Subcutaneous adipose tissue (tissue), 4 donors: ENCODE measurements around the gene CD58. TPM values are rescaled to one million over a fixed set of nuclear protein-coding genes. Genes with fewer than 3 reads are reported as not detected.

ENCODE experiments used
- total RNA-seq, 4 donors: library from RNA; depleted of rRNA; stranded (reverse); fragments of >200 nt; gene quantifications; one replicate each; pipeline ENCODE4 v1.1.0, GENCODE V29; 2016
- TF ChIP-seq, protein P1 (sequence below): fragments of 450-650 bp; IDR thresholded peaks from one replicate; pipeline ENCODE4 v1.5.1; 2016; ENCODE audit warnings: low read depth, mild to moderate bottlenecking, control low read depth, antibody characterized with exemption, moderate library complexity

CD58 gene
- total RNA-seq, 4 donors from 2014 or later, result 33.9 to 53.8 (median 43.0) TPM

DNA sequence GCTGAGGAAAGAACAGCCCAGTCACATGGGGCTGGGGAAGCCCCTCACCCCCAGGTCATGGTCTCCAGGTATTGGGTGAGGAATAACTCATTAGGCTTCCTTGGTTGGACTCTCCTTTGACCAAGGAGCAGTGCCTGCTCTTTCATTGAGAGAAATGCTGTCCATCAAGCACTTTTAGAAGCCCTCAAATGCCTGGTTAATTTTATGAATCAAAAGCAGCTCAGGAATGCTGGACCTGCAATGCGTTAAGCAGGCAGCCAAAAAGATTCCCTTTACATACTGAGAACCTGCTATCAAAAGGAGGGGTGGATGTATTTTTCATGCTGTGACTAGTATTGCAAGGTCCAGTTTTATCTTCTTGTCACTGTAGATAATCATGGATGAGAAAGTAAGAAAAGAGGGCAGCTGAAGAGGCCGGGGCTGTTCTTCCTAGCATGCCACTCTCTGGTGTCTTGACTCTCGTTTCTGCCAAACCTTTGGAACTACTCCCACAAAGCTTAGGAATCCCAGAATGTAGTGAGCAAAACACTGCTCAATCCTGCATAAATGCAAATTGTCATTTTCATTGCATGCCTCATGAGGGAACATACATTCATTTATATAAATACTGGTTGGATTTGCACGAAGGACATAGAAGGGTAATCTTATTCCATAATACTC, 2.1 kb upstream of the CD58 start:
- TF ChIP-seq, protein P1, sequence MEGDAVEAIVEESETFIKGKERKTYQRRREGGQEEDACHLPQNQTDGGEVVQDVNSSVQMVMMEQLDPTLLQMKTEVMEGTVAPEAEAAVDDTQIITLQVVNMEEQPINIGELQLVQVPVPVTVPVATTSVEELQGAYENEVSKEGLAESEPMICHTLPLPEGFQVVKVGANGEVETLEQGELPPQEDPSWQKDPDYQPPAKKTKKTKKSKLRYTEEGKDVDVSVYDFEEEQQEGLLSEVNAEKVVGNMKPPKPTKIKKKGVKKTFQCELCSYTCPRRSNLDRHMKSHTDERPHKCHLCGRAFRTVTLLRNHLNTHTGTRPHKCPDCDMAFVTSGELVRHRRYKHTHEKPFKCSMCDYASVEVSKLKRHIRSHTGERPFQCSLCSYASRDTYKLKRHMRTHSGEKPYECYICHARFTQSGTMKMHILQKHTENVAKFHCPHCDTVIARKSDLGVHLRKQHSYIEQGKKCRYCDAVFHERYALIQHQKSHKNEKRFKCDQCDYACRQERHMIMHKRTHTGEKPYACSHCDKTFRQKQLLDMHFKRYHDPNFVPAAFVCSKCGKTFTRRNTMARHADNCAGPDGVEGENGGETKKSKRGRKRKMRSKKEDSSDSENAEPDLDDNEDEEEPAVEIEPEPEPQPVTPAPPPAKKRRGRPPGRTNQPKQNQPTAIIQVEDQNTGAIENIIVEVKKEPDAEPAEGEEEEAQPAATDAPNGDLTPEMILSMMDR, result no peak

DNA sequence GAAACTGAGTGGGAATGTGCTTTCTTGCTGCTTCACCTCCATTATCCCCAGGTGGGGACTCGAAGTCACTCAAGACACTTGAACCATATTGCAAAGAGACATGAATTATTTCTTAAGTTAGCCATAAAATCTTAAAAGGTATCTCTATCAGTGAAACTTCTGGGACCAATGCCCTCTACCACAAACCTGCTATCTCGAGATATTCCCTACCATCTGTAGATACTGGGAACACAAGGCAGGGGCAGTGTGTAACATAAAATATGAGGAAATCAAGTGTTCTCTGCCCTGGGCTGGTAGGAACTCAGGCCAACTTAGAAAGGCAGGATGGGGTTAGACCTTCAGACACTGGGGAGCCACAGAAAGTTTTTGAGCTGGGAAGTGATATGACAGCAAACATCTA, 1.3 kb upstream of the CD58 start:
- TF ChIP-seq, protein P1, result no peak

DNA sequence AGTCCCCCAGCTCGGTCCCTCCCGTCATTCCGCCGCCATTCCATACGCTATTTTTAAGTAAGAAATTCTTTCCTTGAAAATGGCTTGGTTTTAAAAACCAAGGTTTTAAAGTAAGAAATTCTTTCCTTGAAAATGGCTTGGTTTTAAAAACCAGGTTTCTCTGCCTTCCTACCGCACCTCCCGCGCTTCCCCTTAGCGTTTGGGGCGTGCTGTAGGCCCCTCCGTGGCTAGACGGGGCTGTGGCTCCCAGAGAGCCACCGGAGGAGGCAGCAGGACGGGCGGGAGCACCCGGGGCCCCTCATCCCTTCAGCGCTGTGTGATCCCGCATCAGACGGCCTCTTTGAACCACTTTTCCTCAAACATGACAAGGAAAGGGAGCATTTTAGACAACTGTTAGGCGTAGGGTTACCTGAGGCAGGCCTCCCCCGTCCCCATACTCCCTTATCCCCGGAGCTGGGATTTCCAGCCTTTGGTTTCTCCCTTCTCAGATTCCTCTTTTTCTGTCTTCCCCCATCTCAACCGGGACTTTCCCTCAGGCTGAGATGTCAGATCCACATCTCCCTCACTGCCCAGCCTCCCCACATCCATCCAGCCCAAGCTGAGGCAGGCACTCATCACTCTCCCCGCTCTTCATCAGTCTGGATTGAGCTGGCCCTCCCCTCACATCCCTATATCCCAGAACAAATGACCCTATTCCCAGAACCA, 541 bp upstream of the CD58 start:
- TF ChIP-seq, protein P1, result no peak

DNA sequence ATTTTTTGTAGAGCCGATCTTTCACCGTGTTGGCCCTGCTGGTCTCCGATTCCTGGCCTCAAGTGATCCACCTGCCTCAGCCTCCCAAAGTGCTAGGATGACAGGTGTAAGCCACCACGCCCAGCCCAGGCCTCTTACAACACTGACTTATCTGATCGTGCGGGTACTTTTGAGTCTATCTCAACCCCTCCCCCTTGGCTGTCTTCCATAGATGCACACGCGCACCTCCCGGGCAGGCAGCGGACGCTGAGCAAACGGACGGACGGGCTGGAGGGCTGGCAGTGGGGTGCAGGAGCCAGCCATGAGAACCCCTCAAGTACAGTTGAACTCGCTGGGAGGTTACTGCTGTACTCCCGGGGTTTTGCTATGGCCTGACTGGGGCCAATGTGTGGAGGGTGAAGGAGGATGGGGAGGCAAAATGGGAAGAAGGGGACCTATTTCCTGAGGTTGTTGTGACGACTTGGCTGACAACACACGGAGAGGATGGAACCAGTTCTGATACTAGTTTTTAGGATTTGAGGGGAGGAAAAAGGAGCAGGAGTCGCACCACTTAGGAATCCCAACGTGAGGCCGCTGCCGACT, 959 bp downstream of the CD58 start:
- TF ChIP-seq, protein P1, result no peak

DNA sequence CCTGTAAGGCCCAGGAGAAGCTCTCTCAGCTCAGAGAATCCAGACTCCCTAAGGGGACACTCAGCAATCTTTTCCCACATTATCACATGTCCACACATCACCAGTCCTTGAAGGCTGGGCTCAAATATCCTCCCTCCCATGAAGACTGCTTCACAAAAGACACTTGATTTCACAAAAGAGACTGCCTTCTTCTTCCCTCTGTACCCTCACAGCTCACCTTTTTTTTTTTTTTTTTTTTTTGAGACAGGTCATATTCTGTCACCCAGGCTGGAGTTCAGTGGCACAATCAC, 1.5 kb downstream of the CD58 start:
- TF ChIP-seq, protein P1, result no peak

DNA sequence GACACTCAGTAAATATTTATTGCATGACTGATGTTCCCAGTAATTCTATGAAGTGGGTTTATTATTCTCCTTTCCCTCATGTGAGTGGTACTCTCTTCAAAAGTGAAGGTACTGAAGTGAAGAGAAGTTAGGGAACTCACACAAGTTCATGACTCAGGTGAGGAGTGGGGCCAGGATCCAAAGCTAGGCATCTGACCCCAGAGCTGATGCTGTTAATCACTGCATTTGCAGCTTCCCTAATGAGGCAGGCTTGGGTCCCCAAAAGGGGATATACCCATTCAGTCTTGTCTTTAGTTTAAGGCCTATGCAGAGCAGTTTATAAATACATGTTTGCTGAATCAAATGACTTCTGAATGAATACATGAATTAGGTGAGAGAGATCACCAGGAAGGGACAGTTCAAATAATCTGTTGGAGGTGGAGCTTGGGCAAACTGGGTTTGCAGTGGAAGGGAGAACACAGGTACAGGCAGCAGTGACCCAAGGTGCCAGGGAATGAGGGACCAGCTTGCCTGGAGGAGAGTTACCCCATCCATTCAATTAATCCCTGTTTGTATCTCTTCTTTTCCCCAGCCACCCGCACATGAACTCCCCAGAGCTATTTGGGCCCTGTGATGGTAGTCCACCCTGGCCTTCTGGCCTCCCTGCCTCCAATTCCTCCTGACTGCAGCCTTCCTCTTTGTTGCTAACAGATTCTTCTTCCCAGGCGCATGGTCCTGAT, 2.0 kb downstream of the CD58 start:
- TF ChIP-seq, protein P1, result no peak
